GM18861 (cell line): ENCODE data around the gene KIAA1328.
"Not testable (repeated sequence)": the region's sequence is repeated elsewhere in the genome, so short reads cannot be mapped to it uniquely, and the experiment has no call there.

ENCODE experiments used
- ATAC-seq: cut with Tn5 transposase; IDR thresholded peaks from one replicate; pipeline ENCODE4 v1.9.1; 2021; ENCODE audit not compliant: unreplicated experiment

KIAA1328 gene

DNA sequence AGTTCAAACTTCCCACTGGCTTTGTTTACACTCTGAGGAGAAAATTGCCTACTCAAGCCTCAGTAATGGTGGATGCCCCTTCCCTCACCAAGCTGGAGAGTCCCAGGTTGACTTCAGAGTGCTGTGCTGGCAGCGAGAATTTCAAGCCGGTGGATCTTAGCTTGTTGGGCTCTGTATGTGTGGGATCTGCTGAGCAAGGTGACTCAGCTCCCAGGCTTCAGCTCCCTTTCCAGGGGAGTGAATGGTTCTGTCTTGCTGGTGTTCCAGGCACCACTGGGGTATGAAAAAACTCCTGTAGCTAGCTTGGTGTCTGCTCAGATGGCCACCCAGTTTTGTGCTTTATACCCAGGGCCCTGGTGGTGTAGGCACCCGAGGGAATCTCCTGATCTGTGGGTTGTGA, 50.9 kb downstream of the KIAA1328 start:
- ATAC-seq: not testable (repeated sequence)

DNA sequence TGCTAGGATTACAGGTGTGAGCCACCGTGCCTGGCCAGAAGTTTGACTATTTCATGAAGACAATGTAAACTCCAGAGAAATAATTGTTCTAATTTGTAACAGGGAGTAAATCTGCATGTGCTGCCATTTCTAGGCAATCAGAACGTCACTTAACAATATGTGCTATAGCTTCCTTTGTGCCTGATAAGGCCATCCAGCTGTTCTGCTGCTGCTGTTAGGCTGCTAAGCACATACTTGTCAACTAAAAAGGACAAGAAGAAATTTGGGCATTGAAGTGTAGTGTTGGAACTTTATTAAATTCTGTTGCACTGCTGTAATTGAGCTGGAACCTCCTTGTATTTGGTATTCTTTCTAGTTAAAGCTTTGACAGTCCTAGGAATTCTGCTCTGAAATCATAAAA, 57.1 kb downstream of the KIAA1328 start:
- ATAC-seq: no peak

DNA sequence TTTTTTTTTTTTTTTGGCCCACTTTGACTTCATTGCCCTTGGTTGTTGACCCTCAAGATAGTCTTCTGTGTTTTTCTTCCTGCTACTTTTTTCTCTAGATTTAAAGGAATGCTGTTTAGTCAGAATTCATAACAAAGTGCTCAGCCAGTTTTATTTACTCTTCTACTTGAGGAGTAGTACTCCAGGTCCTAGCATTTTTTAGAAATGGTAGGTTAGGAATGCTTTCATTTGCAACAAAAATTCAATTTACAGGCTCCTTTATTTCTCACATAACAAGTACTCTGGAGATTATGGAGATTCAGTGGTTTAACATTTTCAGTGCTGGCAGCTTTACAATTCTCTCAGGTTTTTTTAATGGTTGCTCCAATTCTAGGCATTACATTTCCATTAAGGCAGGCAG, 58.2 kb downstream of the KIAA1328 start:
- ATAC-seq: no peak

- no peak for ATAC-seq
Measured at GRCh38 chr18:36887864-36888263, 58.9 kb downstream of the KIAA1328 start.

DNA sequence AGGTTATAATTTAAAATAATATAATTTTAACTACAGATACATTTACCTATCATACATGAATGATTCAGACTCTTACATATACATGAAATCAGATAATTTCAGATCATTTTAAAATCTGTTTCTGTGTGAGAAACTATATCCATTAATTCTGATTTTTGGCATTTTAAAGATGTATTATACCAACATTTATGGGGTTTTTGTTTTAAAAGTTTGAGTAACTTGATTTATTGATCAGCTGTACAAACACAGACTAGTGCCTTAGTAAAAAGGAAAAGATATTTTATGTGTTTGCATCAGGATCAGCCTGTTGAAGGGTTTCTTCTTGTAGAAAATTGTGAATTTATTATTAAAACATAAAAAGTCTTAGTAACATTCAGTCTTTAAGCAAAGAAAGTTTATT, 59.9 kb downstream of the KIAA1328 start:
- ATAC-seq: no peak

GRCh38 chr18:36889321-36889720, 60.4 kb downstream of the KIAA1328 start:
- ATAC-seq: no peak

DNA sequence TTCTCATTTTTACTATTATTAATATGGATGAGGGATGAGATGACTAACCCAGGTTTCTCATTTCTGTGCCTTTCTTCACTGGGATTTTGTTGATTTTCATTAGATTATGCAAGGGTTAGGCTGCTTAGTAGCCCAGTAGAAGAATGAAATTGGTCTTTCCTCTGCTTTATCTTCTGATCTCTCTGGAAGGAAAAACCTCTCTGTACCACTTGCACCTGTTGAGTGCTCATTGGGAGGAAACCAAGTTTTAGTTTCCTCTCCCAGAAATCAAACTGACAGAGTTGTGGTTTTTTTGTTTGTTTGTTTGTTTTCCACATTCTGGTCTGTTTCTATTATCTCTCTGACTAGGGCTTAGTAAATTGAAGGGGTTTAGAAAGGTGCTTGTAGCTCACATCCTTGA, 60.8 kb downstream of the KIAA1328 start:
- ATAC-seq: no peak

DNA sequence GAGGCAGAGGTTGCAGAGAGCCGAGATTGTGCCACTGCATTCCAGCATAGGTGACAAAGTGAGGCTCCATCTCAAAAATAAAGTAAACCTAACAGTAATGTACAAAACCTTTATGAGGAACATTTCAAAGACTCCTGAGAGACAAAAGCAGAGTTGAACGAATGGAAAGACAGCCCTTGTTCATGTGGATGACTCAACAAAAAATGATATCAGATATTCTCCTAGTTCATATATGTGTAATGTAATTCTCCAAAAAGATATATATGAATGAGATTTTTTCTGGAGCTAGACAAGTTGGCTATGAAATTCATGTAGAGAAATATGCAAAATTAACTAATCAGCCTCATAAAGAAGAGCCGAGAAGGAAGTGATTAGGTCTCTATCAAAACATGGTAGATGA, 61.7 kb downstream of the KIAA1328 start:
- no peak for ATAC-seq

GRCh38 chr18:36893227-36893626, 64.3 kb downstream of the KIAA1328 start:
- no peak for ATAC-seq

DNA sequence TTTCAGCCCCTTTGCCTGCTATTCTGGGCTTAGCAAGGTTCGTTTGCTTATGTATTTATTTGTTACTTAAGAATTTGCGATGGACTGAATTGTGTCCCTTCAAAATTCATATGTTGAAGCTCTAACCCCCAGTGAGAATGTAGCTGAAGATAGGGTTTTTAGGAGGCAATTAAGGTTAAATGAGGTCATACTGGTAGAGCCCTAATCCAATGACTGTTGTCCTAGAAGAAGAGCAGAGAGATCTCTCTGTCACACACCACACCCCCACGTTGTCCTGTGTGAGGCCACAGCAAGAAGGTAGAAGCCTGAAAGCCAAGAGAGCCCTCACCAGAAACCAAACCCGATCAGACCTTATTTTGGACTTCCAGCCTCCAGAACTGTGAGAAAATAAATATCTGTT, 66.7 kb downstream of the KIAA1328 start:
- ATAC-seq: no peak

GRCh38 chr18:36897253-36897652, 68.3 kb downstream of the KIAA1328 start:
- no peak for ATAC-seq

DNA sequence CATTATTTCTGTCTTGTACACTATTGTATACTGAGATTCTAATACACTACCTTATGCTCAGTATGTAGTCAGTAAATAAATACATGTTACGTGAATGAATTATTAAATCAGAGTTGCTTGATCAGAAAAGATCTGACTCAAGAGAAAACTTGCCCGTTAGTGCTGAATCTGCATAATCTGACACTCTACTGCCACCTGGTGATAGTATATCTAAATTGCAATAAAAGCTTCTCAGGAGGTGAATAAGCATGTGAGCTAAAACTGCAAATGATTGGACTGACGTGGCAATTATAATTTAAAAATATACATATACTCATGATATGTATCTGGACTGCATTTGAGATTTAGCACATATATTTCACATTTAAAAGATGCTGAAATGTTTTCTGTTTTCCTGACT, 70.4 kb downstream of the KIAA1328 start:
- ATAC-seq: no peak

GRCh38 chr18:36900466-36900865, 71.5 kb downstream of the KIAA1328 start:
- no peak for ATAC-seq

GRCh38 chr18:36901277-36901701, 72.4 kb downstream of the KIAA1328 start:
- no peak for ATAC-seq

DNA sequence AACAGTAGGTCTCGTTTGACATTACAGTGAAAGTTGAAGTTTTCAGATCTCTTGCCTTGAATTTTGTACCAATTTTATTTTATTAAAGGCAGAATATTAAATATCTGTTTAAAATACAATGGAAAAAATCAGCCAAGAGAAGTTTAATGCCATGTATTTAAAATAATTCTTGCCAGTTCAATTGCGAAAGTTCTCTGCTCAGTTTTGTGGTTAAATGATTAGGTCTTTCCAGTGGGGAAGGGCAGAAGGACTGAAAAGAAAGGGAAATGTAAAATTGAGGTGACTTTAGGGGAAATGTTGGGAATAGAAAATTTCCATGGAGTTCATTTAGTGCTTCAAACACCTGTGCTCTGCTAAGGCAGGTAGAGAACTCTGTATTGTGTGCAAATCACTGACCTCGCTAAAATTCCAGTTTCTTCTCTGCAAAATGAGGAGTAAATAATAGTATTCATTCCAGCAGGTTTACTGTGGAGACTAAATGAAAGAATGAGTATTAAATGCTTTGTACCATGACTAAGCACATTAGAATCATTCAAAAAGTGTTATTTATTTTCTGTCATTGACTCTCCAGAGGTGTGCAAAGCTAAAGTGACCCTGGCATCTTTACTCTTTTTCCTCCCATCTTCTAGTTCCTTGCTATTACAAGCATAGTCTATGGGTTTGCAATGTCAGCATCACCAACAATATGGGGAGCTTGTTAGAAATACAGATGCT, 74.4 kb downstream of the KIAA1328 start:
- ATAC-seq: no peak

GRCh38 chr18:36905571-36905970, 76.6 kb downstream of the KIAA1328 start:
- ATAC-seq: no peak

DNA sequence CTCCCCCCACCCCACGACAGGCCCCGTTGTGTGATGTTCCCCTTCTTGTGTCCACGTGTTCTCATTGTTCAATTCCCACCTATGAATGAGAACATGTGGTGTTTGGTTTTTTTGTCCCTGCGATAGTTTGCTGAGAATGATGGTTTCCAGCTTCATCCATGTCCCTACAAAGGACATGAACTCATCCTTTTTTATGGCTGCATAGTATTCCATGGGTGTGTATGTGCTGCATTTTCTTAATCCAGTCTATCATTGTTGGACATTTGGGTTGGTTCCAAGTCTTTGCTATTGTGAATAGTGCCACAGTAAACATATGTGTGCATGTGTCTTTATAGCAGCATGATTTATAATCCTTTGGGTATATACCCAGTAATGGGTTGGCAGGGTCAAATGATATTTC, 80.4 kb downstream of the KIAA1328 start:
- ATAC-seq: not testable (repeated sequence)

- no peak for ATAC-seq
Measured at GRCh38 chr18:36912887-36913286, 84.0 kb downstream of the KIAA1328 start.

- ATAC-seq: no peak
Measured at GRCh38 chr18:36917907-36918306, 89.0 kb downstream of the KIAA1328 start.

GRCh38 chr18:36929601-36930000, 100.7 kb downstream of the KIAA1328 start:
- ATAC-seq: no peak

DNA sequence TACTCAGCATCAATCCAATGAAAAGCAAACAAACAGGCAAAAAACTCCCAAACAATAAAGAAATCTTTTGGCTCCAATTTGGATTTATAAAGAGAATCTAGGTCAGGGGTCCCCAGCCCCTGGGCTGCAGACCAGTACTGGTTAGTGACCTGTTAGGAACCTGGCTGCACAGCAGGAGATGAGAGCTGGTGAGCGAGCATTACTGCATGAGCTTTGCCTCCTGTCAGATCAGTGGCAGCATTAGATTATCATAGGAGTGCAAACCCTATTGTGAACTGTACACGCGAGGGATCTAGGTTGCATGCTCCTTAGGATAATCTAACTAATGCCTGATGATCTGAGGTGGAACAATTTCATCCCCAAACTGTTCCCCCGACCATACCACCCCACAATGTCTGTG, 102.2 kb downstream of the KIAA1328 start:
- ATAC-seq: no peak

DNA sequence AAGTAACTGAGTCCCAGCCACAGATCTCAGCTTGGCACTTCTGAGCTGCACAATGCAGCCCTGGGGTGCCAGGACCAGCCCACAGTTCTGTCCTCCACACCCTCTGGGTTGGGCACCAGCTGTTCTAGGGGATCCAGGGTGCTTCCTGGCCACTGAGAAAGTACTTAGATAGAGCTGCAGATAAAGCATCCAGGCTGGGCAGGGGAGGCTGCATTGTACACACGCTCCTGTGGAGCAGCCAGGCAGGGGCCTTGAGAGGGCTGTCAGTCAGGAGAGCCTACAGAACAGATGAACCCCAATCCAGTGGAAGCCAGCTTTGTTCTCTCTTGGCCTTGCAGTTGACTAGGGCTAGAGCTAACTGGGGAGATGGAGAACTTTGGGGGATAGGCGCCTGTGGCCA, 104.6 kb downstream of the KIAA1328 start:
- ATAC-seq: no peak

DNA sequence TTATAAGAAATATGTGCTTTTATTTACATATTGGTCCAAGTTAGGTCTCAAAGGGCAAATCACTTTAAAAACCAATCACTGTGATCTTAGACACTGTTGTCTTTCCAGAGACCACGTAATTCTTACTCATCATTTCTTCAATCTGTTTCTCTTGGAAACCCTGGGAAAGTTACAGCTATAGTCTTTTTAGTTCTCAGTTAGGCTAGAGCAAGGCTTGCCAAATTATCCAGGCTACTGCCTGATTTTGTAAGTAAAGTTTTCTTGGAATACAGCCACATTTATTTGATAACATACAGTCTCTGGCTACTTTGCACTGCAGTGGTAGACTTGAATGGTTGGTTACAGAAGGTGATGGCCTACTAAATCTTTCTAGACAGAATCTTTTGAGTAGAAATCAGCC, 106.0 kb downstream of the KIAA1328 start:
- ATAC-seq: no peak
